Neural crest cell (in vitro differentiated cells): ENCODE measurements around the gene FAM83F. TPM values are rescaled to one million over a fixed set of nuclear protein-coding genes. Genes with fewer than 3 reads are reported as not detected.

ENCODE experiments used
- DNase-seq: peaks from one replicate; pipeline ENCODE4 v3.0.0; 2021; ENCODE audit warnings: low read depth, mixed read lengths, low spot score
- H3K27ac Mint-ChIP-seq: one replicate; pipeline ENCODE4 v1.8.0; 2021; ENCODE audit warnings: mild to moderate bottlenecking, mixed read lengths; ENCODE audit not compliant: unreplicated experiment
- H3K27me3 Mint-ChIP-seq: 2 replicates; pipeline ENCODE4 v1.8.0; 2021; ENCODE audit warnings: low read depth, mild to moderate bottlenecking, mixed read lengths
- H3K36me3 Mint-ChIP-seq: 2 replicates; pipeline ENCODE4 v1.8.0; 2021; ENCODE audit warnings: low read depth, mild to moderate bottlenecking, mixed read lengths
- H3K4me1 Mint-ChIP-seq: 2 replicates; pipeline ENCODE4 v1.8.0; 2021; ENCODE audit warnings: mixed read lengths
- H3K4me3 Mint-ChIP-seq: one replicate; pipeline ENCODE4 v1.8.0; 2021; ENCODE audit warnings: mild to moderate bottlenecking, mixed read lengths
- H3K9me3 Mint-ChIP-seq: 2 replicates; pipeline ENCODE4 v1.8.0; 2021; ENCODE audit warnings: mixed read lengths
- total RNA-seq: library from RNA; stranded (reverse); gene quantifications from 2 replicates; pipeline ENCODE4 v1.2.1, GENCODE V29; 2021
- TF ChIP-seq, protein P1 (sequence below): fragments of 200-600 bp; sonication (generic); conservative IDR thresholded peaks from 2 replicates; pipeline ENCODE4 v1.5.0; 2021; ENCODE audit warnings: antibody characterized with exemption, mild to moderate bottlenecking

Gene FAM83F
- total RNA-seq, 1 donor from 2014 or later: 3.1 TPM

DNA sequence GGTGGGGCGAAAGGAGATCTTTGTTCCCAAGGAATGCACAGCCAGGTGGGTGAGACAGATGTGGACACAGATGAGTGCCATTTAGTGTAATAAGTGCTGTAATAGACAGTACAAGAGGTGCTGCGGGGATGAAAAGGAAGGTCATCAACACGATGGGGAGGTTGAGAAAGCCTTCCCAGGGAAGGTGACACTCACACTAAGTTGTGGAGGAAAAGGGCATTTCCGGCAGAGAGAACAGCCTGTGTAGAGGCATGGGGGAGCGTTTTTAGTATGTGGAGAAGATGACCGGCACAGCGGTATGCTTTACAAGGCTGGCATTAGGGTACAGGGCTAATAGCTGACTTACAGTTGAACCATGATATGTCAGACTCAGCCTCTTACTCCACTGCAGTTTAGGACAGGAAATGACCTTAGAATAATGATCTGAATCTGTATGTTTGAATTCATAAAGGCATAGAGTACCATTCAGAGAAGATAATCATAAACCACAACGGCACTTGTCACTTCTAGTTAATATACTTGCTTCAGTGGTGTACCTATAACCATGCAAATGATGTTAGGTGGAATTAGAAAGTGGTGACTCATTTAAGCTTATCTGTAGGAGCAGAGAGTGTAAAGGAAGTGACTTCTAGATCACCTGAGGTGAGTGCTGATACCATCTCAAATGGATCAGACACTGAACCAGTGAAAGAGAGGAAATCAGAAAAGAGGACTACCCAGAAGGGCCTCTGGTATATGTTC, 60.6 kb downstream of the FAM83F start:
- no peak overlapping the region for H3K4me3 Mint-ChIP-seq
- no peak for DNase-seq
- H3K4me1 Mint-ChIP-seq: peaks cover 11% of the 10 kb centered on the region
- peaks cover 68% of the 10 kb centered on the region for H3K27me3 Mint-ChIP-seq
- no peaks in the 10 kb centered on the region for H3K36me3 Mint-ChIP-seq
- H3K9me3 Mint-ChIP-seq: no peaks in the 10 kb centered on the region
- no peak overlapping the region for H3K27ac Mint-ChIP-seq
- TF ChIP-seq, protein P1, sequence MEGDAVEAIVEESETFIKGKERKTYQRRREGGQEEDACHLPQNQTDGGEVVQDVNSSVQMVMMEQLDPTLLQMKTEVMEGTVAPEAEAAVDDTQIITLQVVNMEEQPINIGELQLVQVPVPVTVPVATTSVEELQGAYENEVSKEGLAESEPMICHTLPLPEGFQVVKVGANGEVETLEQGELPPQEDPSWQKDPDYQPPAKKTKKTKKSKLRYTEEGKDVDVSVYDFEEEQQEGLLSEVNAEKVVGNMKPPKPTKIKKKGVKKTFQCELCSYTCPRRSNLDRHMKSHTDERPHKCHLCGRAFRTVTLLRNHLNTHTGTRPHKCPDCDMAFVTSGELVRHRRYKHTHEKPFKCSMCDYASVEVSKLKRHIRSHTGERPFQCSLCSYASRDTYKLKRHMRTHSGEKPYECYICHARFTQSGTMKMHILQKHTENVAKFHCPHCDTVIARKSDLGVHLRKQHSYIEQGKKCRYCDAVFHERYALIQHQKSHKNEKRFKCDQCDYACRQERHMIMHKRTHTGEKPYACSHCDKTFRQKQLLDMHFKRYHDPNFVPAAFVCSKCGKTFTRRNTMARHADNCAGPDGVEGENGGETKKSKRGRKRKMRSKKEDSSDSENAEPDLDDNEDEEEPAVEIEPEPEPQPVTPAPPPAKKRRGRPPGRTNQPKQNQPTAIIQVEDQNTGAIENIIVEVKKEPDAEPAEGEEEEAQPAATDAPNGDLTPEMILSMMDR: no peak

DNA sequence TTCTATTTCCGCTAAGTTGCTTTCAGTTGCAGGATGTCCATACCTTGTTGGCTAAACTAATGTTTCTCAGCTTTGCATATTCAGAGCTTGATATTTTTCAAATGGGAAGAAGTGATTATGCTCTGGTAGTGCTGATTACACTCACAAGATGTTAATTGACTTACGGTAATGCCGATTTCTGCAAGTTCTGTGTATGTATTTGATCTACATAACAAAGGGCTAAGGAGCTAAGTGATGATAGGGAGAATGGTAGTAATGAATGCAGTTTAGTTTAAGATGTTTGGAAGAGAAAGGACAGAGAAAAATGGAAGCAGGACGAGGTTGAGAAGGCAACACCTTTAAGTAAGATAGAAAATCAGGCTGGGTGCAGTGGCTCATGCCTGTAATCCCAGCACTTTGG, 61.4 kb downstream of the FAM83F start:
- TF ChIP-seq, protein P1: no peak
- Mint-ChIP-seq H3K36me3 (no peaks in the 10 kb centered on the region), H3K9me3 (no peaks in the 10 kb centered on the region), H3K27me3 (peaks cover 64% of the 10 kb centered on the region), H3K4me3 (no peak overlapping the region), H3K27ac (no peak overlapping the region), H3K4me1 (peaks cover 9% of the 10 kb centered on the region)
- no peak for DNase-seq

- H3K4me3 Mint-ChIP-seq: no peak overlapping the region
Measured at GRCh38 chr22:40056559-40056958, 61.8 kb downstream of the FAM83F start.

DNA sequence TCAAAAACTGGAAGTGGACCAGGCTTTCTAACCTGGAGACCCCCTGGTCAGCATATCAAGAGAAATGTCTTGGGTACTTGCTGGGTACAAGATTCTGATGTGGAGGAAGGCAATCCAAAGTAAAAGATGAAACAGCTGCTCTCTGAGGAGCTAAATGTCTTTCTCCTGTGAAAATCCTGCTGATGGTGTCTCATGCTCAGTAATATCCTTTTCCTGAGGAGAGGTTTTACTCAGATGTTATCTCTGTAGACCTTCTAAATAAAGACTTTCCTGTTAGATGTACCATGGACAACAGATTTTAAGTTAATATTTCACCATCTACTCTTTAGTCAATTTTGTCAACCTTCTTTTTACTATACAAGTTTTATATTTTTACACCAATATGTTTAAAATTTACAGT, 62.9 kb downstream of the FAM83F start:
- Mint-ChIP-seq H3K4me1 (no peaks in the 10 kb centered on the region), H3K27me3 (peaks cover 59% of the 10 kb centered on the region), H3K4me3 (no peak overlapping the region), H3K27ac (no peak overlapping the region), H3K9me3 (no peaks in the 10 kb centered on the region), H3K36me3 (no peaks in the 10 kb centered on the region)
- TF ChIP-seq, protein P1: no peak
- no peak for DNase-seq

More at GRCh38 chr22:40056559-40056958, 61.8 kb downstream of the FAM83F start:
- Mint-ChIP-seq H3K9me3 (no peaks in the 10 kb centered on the region), H3K27ac (no peak overlapping the region), H3K36me3 (no peaks in the 10 kb centered on the region), H3K4me1 (peaks cover 5% of the 10 kb centered on the region), H3K27me3 (peaks cover 61% of the 10 kb centered on the region)
- TF ChIP-seq, protein P1: no peak
- DNase-seq: no peak

- Mint-ChIP-seq H3K4me1 (no peaks in the 10 kb centered on the region), H3K36me3 (no peaks in the 10 kb centered on the region), H3K27ac (no peak overlapping the region), H3K27me3 (peaks cover 57% of the 10 kb centered on the region), H3K4me3 (no peak overlapping the region), H3K9me3 (no peaks in the 10 kb centered on the region)
- no peak for DNase-seq
- TF ChIP-seq, protein P1: no peak
Measured at GRCh38 chr22:40058265-40058664, 63.5 kb downstream of the FAM83F start.
